Left lung (tissue), 10 donors: ENCODE results near the gene KDM4C. TPM values are rescaled to one million over a fixed set of nuclear protein-coding genes. Genes with fewer than 3 reads are reported as not detected.

Experiments used
- ATAC-seq: fragments of 200-7000 bp; cut with Tn5 transposase; one replicate; pipeline ENCODE4 v1.9.1; 2020; ENCODE audit warnings: moderate library complexity
- DNase-seq, 4 donors: peaks; one replicate each; pipeline ENCODE4 v3.0.0-alpha.2; 2013 to 2020
- H3K27ac ChIP-seq, 2 donors: fragments of 200-600 bp; sonication (generic) in 1 of 2; one replicate each; pipeline versions ENCODE4 v1.5.0 to v1.8.0; 2020 to 2021
- H3K27me3 ChIP-seq, 2 donors: fragments of 200-600 bp; sonication (generic) in 1 of 2; one replicate each; pipeline versions ENCODE4 v1.5.0 to v1.8.0; 2020 to 2021
- H3K36me3 ChIP-seq, 2 donors: fragments of 200-600 bp; sonication (generic) in 1 of 2; one replicate each; pipeline versions ENCODE4 v1.5.0 to v1.8.0; 2020 to 2021
- H3K4me1 ChIP-seq, 2 donors: fragments of 200-600 bp; one replicate each; pipeline ENCODE4 v1.8.0; 2021
- H3K4me3 ChIP-seq, 2 donors: fragments of 200-600 bp; sonication (generic) in 1 of 2; one replicate each; pipeline versions ENCODE4 v1.5.0 to v1.8.0; 2020 to 2021; ENCODE audit warnings: mild to moderate bottlenecking in 1 of 2
- H3K9me3 ChIP-seq, 2 donors: fragments of 200-600 bp; sonication (generic) in 1 of 2; one replicate each; pipeline versions ENCODE4 v1.5.0 to v1.8.0; 2020 to 2021
- CTCF ChIP-seq, 2 donors: fragments of 200-600 bp; sonication (generic) in 1 of 2; IDR thresholded peaks; one replicate each; pipeline versions ENCODE4 v1.5.0 to v1.8.0; 2021; ENCODE audit warnings: antibody characterized with exemption in 2 of 2
- intact Hi-C, 2 donors: fragments of 100-400 bp; cut with DNase I; formaldehyde crosslinking; loops; one replicate each; pipeline versions ENCODE4 v1.11.2 to v1.14.2; 2022
- polyA plus RNA-seq, 6 donors: library from polyadenylated mRNA; unstranded; fragments of 120-200 nt; gene quantifications; one replicate each; pipeline ENCODE4 v1.2.1, GENCODE V29; 2013; ENCODE audit not compliant: insufficient read length in 6 of 6
- total RNA-seq, 2 donors: library from RNA; stranded (reverse); fragmentation: NEBNext Ultra II Directional; extraction: Animal tissue kit (Norgen Biotek cat#: 25700); gene quantifications; one replicate each; pipeline ENCODE4 v1.2.1, GENCODE V29; 2021
- donor health status: DM: no; HTN: yes; CAD: no.
- donor health status: DM: no; HTN: no; CAD: no.

Gene KDM4C
- total and polyA plus RNA-seq, 8 donors = 11.7 to 34.8 (median 15.2) TPM

GRCh38 chr9:6942406-6942805, 184.6 kb downstream of the KDM4C start:
- Histone ChIP-seq H3K36me3 (no peaks in the 10 kb centered on the region), H3K4me3 (no peak overlapping the region), H3K27ac (no peak overlapping the region), H3K4me1 (peaks cover 0 to 17% of the 10 kb centered on the region in 2 donors), H3K27me3 (no peaks in the 10 kb centered on the region), H3K9me3 (no peaks in the 10 kb centered on the region)
- ATAC-seq (no peak), DNase-seq (no peak)
- TF ChIP-seq CTCF (IDR thresholded peaks at IDR 0.05) = no peak
- intact Hi-C loops = no loop called here

GRCh38 chr9:6943293-6943692, 185.5 kb downstream of the KDM4C start:
- no peak overlapping the region for H3K27ac ChIP-seq
- no peaks in the 10 kb centered on the region for H3K9me3 ChIP-seq
- ATAC-seq = no peak
- no peak overlapping the region for H3K4me3 ChIP-seq
- H3K27me3 ChIP-seq = no peaks in the 10 kb centered on the region
- DNase-seq = no peak
- intact Hi-C loops = no loop called here
- TF ChIP-seq CTCF (IDR thresholded peaks at IDR 0.05) = no peak
- H3K4me1 ChIP-seq = peaks cover 0 to 16% of the 10 kb centered on the region in 2 donors
- H3K36me3 ChIP-seq = no peaks in the 10 kb centered on the region

GRCh38 chr9:6944093-6944551, 186.3 kb downstream of the KDM4C start:
- DNase-seq = peak in 1 of 4 donors; percentile 10
- intact Hi-C loops = no loop called here
- no peaks in the 10 kb centered on the region for H3K27me3 ChIP-seq
- no peaks in the 10 kb centered on the region for H3K9me3 ChIP-seq
- peaks cover 0 to 14% of the 10 kb centered on the region in 2 donors for H3K4me1 ChIP-seq
- H3K4me3 ChIP-seq = no peak overlapping the region
- H3K27ac ChIP-seq = no peak overlapping the region
- H3K36me3 ChIP-seq = no peaks in the 10 kb centered on the region
- no peak for TF ChIP-seq CTCF (IDR thresholded peaks at IDR 0.05)
- no peak for ATAC-seq

GRCh38 chr9:6944896-6945295, 187.1 kb downstream of the KDM4C start:
- DNase-seq (no peak), ATAC-seq (no peak)
- H3K27ac ChIP-seq = no peak overlapping the region
- no peaks in the 10 kb centered on the region for H3K27me3 ChIP-seq
- peaks cover 0 to 14% of the 10 kb centered on the region in 2 donors for H3K4me1 ChIP-seq
- TF ChIP-seq CTCF (IDR thresholded peaks at IDR 0.05) = no peak
- H3K4me3 ChIP-seq = no peak overlapping the region
- no peaks in the 10 kb centered on the region for H3K36me3 ChIP-seq
- H3K9me3 ChIP-seq = no peaks in the 10 kb centered on the region
- intact Hi-C loops = no loop called here

- intact Hi-C loops = no loop called here
- TF ChIP-seq CTCF (IDR thresholded peaks at IDR 0.05) = no peak
- H3K27ac ChIP-seq = no peak overlapping the region
- no peak for DNase-seq
- H3K9me3 ChIP-seq = no peaks in the 10 kb centered on the region
- no peak for ATAC-seq
- H3K27me3 ChIP-seq = no peaks in the 10 kb centered on the region
- peaks cover 0 to 14% of the 10 kb centered on the region in 2 donors for H3K4me1 ChIP-seq
- no peaks in the 10 kb centered on the region for H3K36me3 ChIP-seq
- H3K4me3 ChIP-seq = no peak overlapping the region
These were observed 188.0 kb downstream of the KDM4C start for GRCh38 chr9:6945816-6946215.
